ENCODE data around the gene AP1B1. TPM values are rescaled to one million over a fixed set of nuclear protein-coding genes. Genes with fewer than 3 reads are reported as not detected.
A peak's percentile ranks its signal among the peaks of the same experiment; 100 is the strongest.

Gene AP1B1
- total and polyA plus RNA-seq, 2 of the 13 experiments (the other 11 are each of a cell fraction or from before 2014, with no cell fraction given) = 26.6 to 29.7 TPM

DNA sequence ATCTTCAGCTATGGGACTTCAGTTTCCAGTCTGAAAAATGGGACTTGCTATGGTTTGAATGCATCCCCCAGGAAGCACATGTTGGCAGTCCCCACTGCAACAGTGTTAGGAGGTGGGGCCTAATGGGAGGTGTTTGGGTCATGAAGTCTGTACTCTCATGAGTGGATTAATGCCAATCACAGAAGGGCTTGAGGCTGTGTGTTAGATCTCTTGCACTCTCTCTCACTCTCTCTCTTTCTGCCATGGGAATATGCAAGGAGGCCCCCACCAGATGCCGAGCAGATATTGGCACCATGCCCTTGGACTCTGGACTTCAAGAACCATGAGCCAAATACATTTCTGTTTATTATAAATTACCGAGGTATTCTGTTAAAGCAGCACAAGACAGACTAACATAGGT is 7.8 kb upstream of the AP1B1 start (continued):
- TF ChIP-seq SMARCE1 (IDR thresholded peaks at IDR 0.05; ENCODE audit: borderline replicate concordance) (no peak), ZNF839 (CRISPR knock-in tag; IDR thresholded peaks at IDR 0.05; ENCODE audit: borderline replicate concordance) (no peak), ZFP37 (CRISPR knock-in tag; IDR thresholded peaks at IDR 0.05; ENCODE audit: borderline replicate concordance) (no peak), KLF16 (CRISPR knock-in tag; IDR thresholded peaks at IDR 0.05) (no peak), CCAR2 (optimal IDR thresholded peaks at IDR 0.05; ENCODE audit: low read depth, low read length) (no peak), ZBTB7A (CRISPR knock-in tag; IDR thresholded peaks at IDR 0.05) (no peak)
- TF ChIP-seq, protein P1, sequence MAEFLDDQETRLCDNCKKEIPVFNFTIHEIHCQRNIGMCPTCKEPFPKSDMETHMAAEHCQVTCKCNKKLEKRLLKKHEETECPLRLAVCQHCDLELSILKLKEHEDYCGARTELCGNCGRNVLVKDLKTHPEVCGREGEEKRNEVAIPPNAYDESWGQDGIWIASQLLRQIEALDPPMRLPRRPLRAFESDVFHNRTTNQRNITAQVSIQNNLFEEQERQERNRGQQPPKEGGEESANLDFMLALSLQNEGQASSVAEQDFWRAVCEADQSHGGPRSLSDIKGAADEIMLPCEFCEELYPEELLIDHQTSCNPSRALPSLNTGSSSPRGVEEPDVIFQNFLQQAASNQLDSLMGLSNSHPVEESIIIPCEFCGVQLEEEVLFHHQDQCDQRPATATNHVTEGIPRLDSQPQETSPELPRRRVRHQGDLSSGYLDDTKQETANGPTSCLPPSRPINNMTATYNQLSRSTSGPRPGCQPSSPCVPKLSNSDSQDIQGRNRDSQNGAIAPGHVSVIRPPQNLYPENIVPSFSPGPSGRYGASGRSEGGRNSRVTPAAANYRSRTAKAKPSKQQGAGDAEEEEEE (CRISPR knock-in tag; IDR thresholded peaks at IDR 0.05; ENCODE audit: borderline replicate concordance) = no peak
- TF ChIP-seq, protein P2, sequence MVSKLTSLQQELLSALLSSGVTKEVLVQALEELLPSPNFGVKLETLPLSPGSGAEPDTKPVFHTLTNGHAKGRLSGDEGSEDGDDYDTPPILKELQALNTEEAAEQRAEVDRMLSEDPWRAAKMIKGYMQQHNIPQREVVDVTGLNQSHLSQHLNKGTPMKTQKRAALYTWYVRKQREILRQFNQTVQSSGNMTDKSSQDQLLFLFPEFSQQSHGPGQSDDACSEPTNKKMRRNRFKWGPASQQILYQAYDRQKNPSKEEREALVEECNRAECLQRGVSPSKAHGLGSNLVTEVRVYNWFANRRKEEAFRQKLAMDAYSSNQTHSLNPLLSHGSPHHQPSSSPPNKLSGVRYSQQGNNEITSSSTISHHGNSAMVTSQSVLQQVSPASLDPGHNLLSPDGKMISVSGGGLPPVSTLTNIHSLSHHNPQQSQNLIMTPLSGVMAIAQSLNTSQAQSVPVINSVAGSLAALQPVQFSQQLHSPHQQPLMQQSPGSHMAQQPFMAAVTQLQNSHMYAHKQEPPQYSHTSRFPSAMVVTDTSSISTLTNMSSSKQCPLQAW (CRISPR knock-in tag; IDR thresholded peaks at IDR 0.05) = no peak

DNA sequence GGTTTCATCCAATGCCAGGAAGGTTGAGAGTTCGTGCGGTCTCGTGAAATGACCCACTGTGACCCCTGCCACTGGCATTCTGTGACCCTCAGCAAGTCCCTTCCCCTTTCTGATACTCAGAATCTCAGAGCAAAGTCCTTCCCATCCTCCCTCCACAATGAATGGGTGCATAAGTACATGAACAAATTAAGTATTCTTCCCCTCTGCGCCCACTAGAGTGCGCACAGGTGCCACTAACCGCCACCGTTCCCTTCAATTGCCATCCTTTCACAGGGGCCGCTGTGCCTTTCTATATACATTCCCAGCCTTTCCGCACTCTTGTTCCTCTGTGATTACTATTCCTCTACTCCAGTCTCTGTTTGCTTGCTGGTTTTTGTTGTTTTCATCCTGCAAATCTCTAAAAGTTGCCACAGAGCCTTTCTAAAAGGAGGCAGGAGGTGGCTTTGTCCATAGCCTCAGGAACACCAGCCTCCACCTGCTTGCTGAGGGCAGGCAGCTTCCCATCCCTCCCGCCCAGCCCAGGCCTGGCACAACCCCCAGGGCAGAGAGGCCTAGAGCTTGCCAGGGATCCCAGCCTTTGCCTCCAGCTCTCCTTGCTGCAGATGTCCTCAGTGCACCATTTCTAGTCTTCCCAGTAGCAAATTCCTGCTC is 6.7 kb upstream of the AP1B1 start:
- H3K27me3 ChIP-seq (ENCODE audit: control insufficient read depth in 1 of 2, insufficient read depth in 2 of 2, low read length in 2 of 2) = no peaks in the 10 kb centered on the region; a peak in 1 of 5 replicates
- in situ Hi-C loops (cut with HindIII; ENCODE audit: extremely low pct_ligation_motif_present, low pct_unique_long_range_greater_than_20kb) = loop anchor here (10.0 kb wide), 1 partner anchor 120 kb away; no protein-coding TSS in a partner anchor
- CTCF ChIA-PET (ENCODE audit: low intra/inter-chr PET ratio, low total read pairs) = interaction anchor here (1.6 kb wide), 1 partner anchor 130 kb away, joined by 13 read pairs; no protein-coding TSS in a partner anchor
- DNase-seq (ENCODE audit: low spot score) (peak; percentile 70), FAIRE-seq (no peak), ATAC-seq (peak; percentile 91)
- no peaks in the 10 kb centered on the region for H3K36me3 ChIP-seq (replicated peaks in 1 of 2; ENCODE audit: control insufficient read depth in 1 of 2, insufficient read depth in 2 of 2, low read length in 2 of 2)
- 2% methylated on average over 10 of the region's 10 CpGs for WGBS (ENCODE audit: low lambda C conversion rate)
- H3K4me1 ChIP-seq (ENCODE audit: insufficient read depth, low read length) = peaks cover 35% of the 10 kb centered on the region
- H3K9ac ChIP-seq (ENCODE audit: insufficient read depth, low read depth, low read length) = no peak overlapping the region
- H3K79me2 ChIP-seq (ENCODE audit: insufficient read depth, low read length) = no peaks in the 10 kb centered on the region
- H3K27ac ChIP-seq (ENCODE audit: extremely low read length, insufficient read depth, low read length) = no peak overlapping the region
- no peak overlapping the region for H2AFZ ChIP-seq (ENCODE audit: low read length)
- H3K4me3 ChIP-seq (replicated peaks in 1 of 3; ENCODE audit: insufficient read depth in 1 of 3, low read depth in 2 of 3, low read length in 3 of 3) = no peak overlapping the region
- H3K4me2 ChIP-seq (ENCODE audit: low read depth, low read length) = 0 out of 2 replicates have a peak overlapping the region, but pooled peaks have one; percentile 9
- intact Hi-C loops (cut with micrococcal nuclease; ENCODE audit: unreplicated experiment) = loop anchor here (1.0 kb wide), 1 partner anchor 129 kb away; no protein-coding TSS in a partner anchor
- POLR2A ChIA-PET = no interaction called here
- H3K9me3 ChIP-seq (ENCODE audit: low read length) = no peaks in the 10 kb centered on the region
- H4K20me1 ChIP-seq (ENCODE audit: insufficient read depth, low read length) = no peaks in the 10 kb centered on the region
- no TSS peak for BruUV-seq (replicated peaks)
- TF ChIP-seq KAT8 (CRISPR knock-in tag; IDR thresholded peaks at IDR 0.05) (0 out of 2 replicates have a peak, but pooled peaks have one; percentile 22), SMARCC2 (IDR thresholded peaks at IDR 0.05) (no peak), KLF6 (CRISPR knock-in tag; IDR thresholded peaks at IDR 0.05) (no peak), ZSCAN25 (CRISPR knock-in tag; IDR thresholded peaks at IDR 0.05) (no peak), ZNF558 (CRISPR knock-in tag; IDR thresholded peaks at IDR 0.05; ENCODE audit: borderline replicate concordance) (no peak), ZNF256 (CRISPR knock-in tag; conservative IDR thresholded peaks at IDR 0.05) (no peak), PTBP1 (IDR thresholded peaks at IDR 0.05; ENCODE audit: low read depth, low read length, poor library complexity, severe bottlenecking) (no peak), SOX6 (IDR thresholded peaks at IDR 0.05) (no peak), SOX6 (CRISPR knock-in tag; IDR thresholded peaks at IDR 0.05) (peak; percentile 15; the same call in 1 of the 2 replicates), RORA (CRISPR knock-in tag; IDR thresholded peaks at IDR 0.05) (no peak), MED8 (CRISPR knock-in tag; IDR thresholded peaks at IDR 0.05; ENCODE audit: insufficient replicate concordance) (no peak)
- TF ChIP-seq, protein P3, sequence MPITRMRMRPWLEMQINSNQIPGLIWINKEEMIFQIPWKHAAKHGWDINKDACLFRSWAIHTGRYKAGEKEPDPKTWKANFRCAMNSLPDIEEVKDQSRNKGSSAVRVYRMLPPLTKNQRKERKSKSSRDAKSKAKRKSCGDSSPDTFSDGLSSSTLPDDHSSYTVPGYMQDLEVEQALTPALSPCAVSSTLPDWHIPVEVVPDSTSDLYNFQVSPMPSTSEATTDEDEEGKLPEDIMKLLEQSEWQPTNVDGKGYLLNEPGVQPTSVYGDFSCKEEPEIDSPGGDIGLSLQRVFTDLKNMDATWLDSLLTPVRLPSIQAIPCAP (CRISPR knock-in tag; IDR thresholded peaks at IDR 0.05; ENCODE audit: low read depth) = no peak

Measured in HepG2 (cell line).